HFFc6 (cell line): ENCODE measurements around the gene MRPL44. TPM values are rescaled to one million over a fixed set of nuclear protein-coding genes. Genes with fewer than 3 reads are reported as not detected.

Experiments used
- DNase-seq: peaks from one replicate; pipeline ENCODE4 v3.0.0-alpha.2; 2018
- H3K27ac Mint-ChIP-seq: 2 replicates; pipeline ENCODE4 v1.8.0; 2020; ENCODE audit warnings: mild to moderate bottlenecking, mixed read lengths
- H3K27me3 Mint-ChIP-seq: 2 replicates; pipeline ENCODE4 v1.8.0; 2021; ENCODE audit warnings: mild to moderate bottlenecking, moderate library complexity, mixed read lengths; ENCODE audit not compliant: insufficient read depth
- H3K36me3 Mint-ChIP-seq: 2 replicates; pipeline ENCODE4 v1.8.0; 2021; ENCODE audit warnings: low read depth, mixed read lengths
- H3K4me1 Mint-ChIP-seq: 2 replicates; pipeline ENCODE4 v1.8.0; 2020; ENCODE audit warnings: low read depth, mixed read lengths
- H3K4me3 Mint-ChIP-seq: 2 replicates; pipeline ENCODE4 v1.8.0; 2020; ENCODE audit warnings: mild to moderate bottlenecking, moderate library complexity, mixed read lengths
- H3K9me3 Mint-ChIP-seq: 2 replicates; pipeline ENCODE4 v1.8.0; 2020; ENCODE audit warnings: mild to moderate bottlenecking, mixed read lengths
- CTCF ChIP-seq: fragments of 200-600 bp; sonication (generic); IDR thresholded peaks from 2 replicates; pipeline ENCODE4 v1.5.0; 2021; ENCODE audit warnings: antibody characterized with exemption, mild to moderate bottlenecking
- total RNA-seq, 6 experiments: library from RNA; stranded (reverse); fragmentation: NEBNext Ultra II Directional; extraction: Animal tissue kit (Norgen Biotek cat#: 25700); gene quantifications; 2 replicates in 1 of 6; 3 replicates in 5 of 6; pipeline ENCODE4 v1.2.3, GENCODE V29; 2021

Gene MRPL44
- total RNA-seq, 6 experiments from 2014 or later: 27.5 to 29.8 (median 28.6) TPM

DNA sequence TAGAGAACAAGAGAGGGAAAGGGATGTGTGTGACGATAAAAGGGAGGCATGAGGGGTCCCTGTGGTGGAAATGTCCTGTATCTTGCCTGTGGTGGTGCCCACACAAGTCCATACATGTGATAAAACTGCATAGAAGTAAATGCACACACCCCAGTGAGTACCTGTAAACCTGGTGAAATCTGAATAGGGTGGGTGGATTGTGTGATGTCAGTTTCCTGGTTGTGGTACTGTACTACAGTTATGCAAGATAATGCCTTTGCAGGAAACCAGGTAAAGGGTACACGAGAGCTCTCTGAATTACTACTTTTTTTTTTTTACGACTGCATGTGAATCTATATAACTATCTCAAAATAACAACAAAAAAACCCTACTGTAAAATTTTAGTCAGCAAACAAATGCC, 59.7 kb downstream of the MRPL44 start:
- Mint-ChIP-seq H3K4me1 (peaks cover 14% of the 10 kb centered on the region), H3K27me3 (no peaks in the 10 kb centered on the region; the same call in 1 of the 2 replicates), H3K27ac (no peak overlapping the region), H3K36me3 (peaks cover 18% of the 10 kb centered on the region), H3K9me3 (no peaks in the 10 kb centered on the region), H3K4me3 (no peak overlapping the region)
- no peak for DNase-seq
- no peak for TF ChIP-seq CTCF

Other genes starting within 250 kb of the MRPL44 start
- gene AP1S3, start 119.9 kb upstream of the MRPL44 start, total RNA-seq: 10 to 100 TPM in 3 of 6 experiments, 1 to 10 TPM in 3; 7.4 to 12.7 (median 9.9) TPM
- 10 to 100 TPM; 35.2 to 50.4 (median 44.7) TPM for gene WDFY1, start 12.1 kb upstream of the MRPL44 start, total RNA-seq
- 100 to 1,000 TPM; 145 to 385 (median 169) TPM for gene SERPINE2, start 81.8 kb downstream of the MRPL44 start, total RNA-seq